ENCODE measurements around the gene OSBPL9.
"Not testable (repeated sequence)": the region's sequence is repeated elsewhere in the genome, so short reads cannot be mapped to it uniquely, and the experiment has no call there.

Gene OSBPL9

GRCh38 chr1:51792864-51793263 is 176.0 kb downstream of the OSBPL9 start:
- Histone ChIP-seq H3K27me3 (no peaks in the 10 kb centered on the region), H3K4me3 (ENCODE audit: low read depth in 1 of 2, low read length in 1 of 2) (no peak overlapping the region), H3K27ac (no peak overlapping the region), H3K9me3 (no peaks in the 10 kb centered on the region), H3K36me3 (peaks cover 100% of the 10 kb centered on the region), H3K4me1 (ENCODE audit: control insufficient read depth in 1 of 2, insufficient read depth in 1 of 2, low read depth in 1 of 2, low read length in 1 of 2) (no peaks in the 10 kb centered on the region)
- TF ChIP-seq, protein P1, sequence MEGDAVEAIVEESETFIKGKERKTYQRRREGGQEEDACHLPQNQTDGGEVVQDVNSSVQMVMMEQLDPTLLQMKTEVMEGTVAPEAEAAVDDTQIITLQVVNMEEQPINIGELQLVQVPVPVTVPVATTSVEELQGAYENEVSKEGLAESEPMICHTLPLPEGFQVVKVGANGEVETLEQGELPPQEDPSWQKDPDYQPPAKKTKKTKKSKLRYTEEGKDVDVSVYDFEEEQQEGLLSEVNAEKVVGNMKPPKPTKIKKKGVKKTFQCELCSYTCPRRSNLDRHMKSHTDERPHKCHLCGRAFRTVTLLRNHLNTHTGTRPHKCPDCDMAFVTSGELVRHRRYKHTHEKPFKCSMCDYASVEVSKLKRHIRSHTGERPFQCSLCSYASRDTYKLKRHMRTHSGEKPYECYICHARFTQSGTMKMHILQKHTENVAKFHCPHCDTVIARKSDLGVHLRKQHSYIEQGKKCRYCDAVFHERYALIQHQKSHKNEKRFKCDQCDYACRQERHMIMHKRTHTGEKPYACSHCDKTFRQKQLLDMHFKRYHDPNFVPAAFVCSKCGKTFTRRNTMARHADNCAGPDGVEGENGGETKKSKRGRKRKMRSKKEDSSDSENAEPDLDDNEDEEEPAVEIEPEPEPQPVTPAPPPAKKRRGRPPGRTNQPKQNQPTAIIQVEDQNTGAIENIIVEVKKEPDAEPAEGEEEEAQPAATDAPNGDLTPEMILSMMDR (IDR thresholded peaks at IDR 0.05) = no peak

GRCh38 chr1:51794260-51794659 is 177.4 kb downstream of the OSBPL9 start:
- H3K27me3 ChIP-seq = no peaks in the 10 kb centered on the region
- no peaks in the 10 kb centered on the region for H3K4me1 ChIP-seq (ENCODE audit: control insufficient read depth in 1 of 2, insufficient read depth in 1 of 2, low read depth in 1 of 2, low read length in 1 of 2)
- TF ChIP-seq, protein P1 (IDR thresholded peaks at IDR 0.05) = no peak
- H3K27ac ChIP-seq = no peak overlapping the region
- no peak overlapping the region for H3K4me3 ChIP-seq (ENCODE audit: low read depth in 1 of 2, low read length in 1 of 2)
- no peaks in the 10 kb centered on the region for H3K9me3 ChIP-seq
- peaks cover 100% of the 10 kb centered on the region for H3K36me3 ChIP-seq

GRCh38 chr1:51794868-51795267 is 178.0 kb downstream of the OSBPL9 start:
- no peaks in the 10 kb centered on the region for H3K9me3 ChIP-seq
- no peaks in the 10 kb centered on the region for H3K4me1 ChIP-seq (ENCODE audit: control insufficient read depth in 1 of 2, insufficient read depth in 1 of 2, low read depth in 1 of 2, low read length in 1 of 2)
- H3K36me3 ChIP-seq = peaks cover 100% of the 10 kb centered on the region
- H3K27me3 ChIP-seq = no peaks in the 10 kb centered on the region
- TF ChIP-seq, protein P1 (IDR thresholded peaks at IDR 0.05) = no peak
- H3K4me3 ChIP-seq (ENCODE audit: low read depth in 1 of 2, low read length in 1 of 2) = no peak overlapping the region
- no peak overlapping the region for H3K27ac ChIP-seq

GRCh38 chr1:51799372-51799771 is 182.5 kb downstream of the OSBPL9 start:
- H3K4me3 ChIP-seq (ENCODE audit: low read depth in 1 of 2, low read length in 1 of 2) = no peak overlapping the region
- H3K36me3 ChIP-seq = peaks cover 100% of the 10 kb centered on the region

GRCh38 chr1:51814513-51814912 is 197.6 kb downstream of the OSBPL9 start:
- TF ChIP-seq, protein P1 (IDR thresholded peaks at IDR 0.05) = no peak
- no peaks in the 10 kb centered on the region for H3K4me1 ChIP-seq (ENCODE audit: control insufficient read depth in 1 of 2, insufficient read depth in 1 of 2, low read depth in 1 of 2, low read length in 1 of 2)
- no peak overlapping the region for H3K27ac ChIP-seq
- H3K4me3 ChIP-seq (ENCODE audit: low read depth in 1 of 2, low read length in 1 of 2) = no peak overlapping the region
- no peaks in the 10 kb centered on the region for H3K9me3 ChIP-seq
- H3K36me3 ChIP-seq = peaks cover 97% of the 10 kb centered on the region
- no peaks in the 10 kb centered on the region for H3K27me3 ChIP-seq

More at GRCh38 chr1:51799372-51799771, 182.5 kb downstream of the OSBPL9 start:
- TF ChIP-seq, protein P1 (IDR thresholded peaks at IDR 0.05) = no peak
- Histone ChIP-seq H3K27ac (no peak overlapping the region), H3K4me1 (ENCODE audit: control insufficient read depth in 1 of 2, insufficient read depth in 1 of 2, low read depth in 1 of 2, low read length in 1 of 2) (no peaks in the 10 kb centered on the region), H3K9me3 (no peaks in the 10 kb centered on the region), H3K27me3 (no peaks in the 10 kb centered on the region)

GRCh38 chr1:51818487-51818886 is 201.6 kb downstream of the OSBPL9 start:
- TF ChIP-seq, protein P1 (IDR thresholded peaks at IDR 0.05) = no peak
- Histone ChIP-seq H3K9me3 (no peaks in the 10 kb centered on the region), H3K27ac (no peak overlapping the region), H3K36me3 (peaks cover 95% of the 10 kb centered on the region), H3K27me3 (no peaks in the 10 kb centered on the region), H3K4me3 (ENCODE audit: low read depth in 1 of 2, low read length in 1 of 2) (no peak overlapping the region), H3K4me1 (ENCODE audit: control insufficient read depth in 1 of 2, insufficient read depth in 1 of 2, low read depth in 1 of 2, low read length in 1 of 2) (no peaks in the 10 kb centered on the region)

- not testable (repeated sequence) for H3K27me3 ChIP-seq; H3K4me3 ChIP-seq (ENCODE audit: low read depth in 1 of 2, low read length in 1 of 2); H3K27ac ChIP-seq; H3K9me3 ChIP-seq; H3K4me1 ChIP-seq (ENCODE audit: control insufficient read depth in 1 of 2, insufficient read depth in 1 of 2, low read depth in 1 of 2, low read length in 1 of 2)
- H3K36me3 ChIP-seq = peaks cover 93% of the 10 kb centered on the region
Measured at GRCh38 chr1:51819021-51819420, 202.1 kb downstream of the OSBPL9 start.
